Activated CD8-positive, alpha-beta T cell treated with anti-CD3 and anti-CD28 coated beads, Interleukin-2, amount 10 ng/mL, durations not matched to agents 7 days and 5 days (primary cell): ENCODE measurements around the gene TMEM14C. TPM values are rescaled to one million over a fixed set of nuclear protein-coding genes. Genes with fewer than 3 reads are reported as not detected.
"Not testable (repeated sequence)": the region's sequence is repeated elsewhere in the genome, so short reads cannot be mapped to it uniquely, and the experiment has no call there.

ENCODE experiments used
- ATAC-seq: fragments of 150-1000 bp; cut with Tn5 transposase; one replicate; pipeline ENCODE4 v1.10.0; 2021; ENCODE audit warnings: moderate library complexity
- CTCF ChIA-PET: fragments of 350-600 bp; sonication (Branson Sonifier 250); formaldehyde crosslinking; loops from one replicate; lab custom pipeline; 2021; ENCODE audit warnings: antibody characterized with exemption; lab: Charles Lee
- POLR2A ChIA-PET: fragments of 350-600 bp; sonication (Branson Sonifier 250); formaldehyde crosslinking; loops from one replicate; lab custom pipeline; 2021; ENCODE audit warnings: antibody characterized with exemption; lab: Charles Lee
- DNase-seq: peaks from one replicate; pipeline ENCODE4 v3.0.0-alpha.2; 2020
- H3K27ac Mint-ChIP-seq: one replicate; pipeline ENCODE4 v1.8.0; 2021; ENCODE audit warnings: mild to moderate bottlenecking, mixed read lengths
- H3K27me3 Mint-ChIP-seq: one replicate; pipeline ENCODE4 v1.8.0; 2021; ENCODE audit warnings: low read depth, mixed read lengths
- H3K36me3 Mint-ChIP-seq: one replicate; pipeline ENCODE4 v1.8.0; 2021; ENCODE audit warnings: low read depth, mixed read lengths
- H3K4me1 Mint-ChIP-seq: one replicate; pipeline ENCODE4 v1.8.0; 2021; ENCODE audit warnings: low read depth, mixed read lengths
- H3K4me3 Mint-ChIP-seq: one replicate; pipeline ENCODE4 v1.8.0; 2021; ENCODE audit warnings: mild to moderate bottlenecking, mixed read lengths
- H3K9me3 Mint-ChIP-seq: one replicate; pipeline ENCODE4 v1.8.0; 2022; ENCODE audit warnings: mixed read lengths; ENCODE audit not compliant: insufficient read depth
- total RNA-seq, 2 experiments: library from RNA; stranded (reverse); gene quantifications; one replicate each; pipeline ENCODE4 v1.2.3, GENCODE V29; 2021

Gene TMEM14C
- total RNA-seq, 2 experiments from 2014 or later: 35.9 to 39.2 TPM

DNA sequence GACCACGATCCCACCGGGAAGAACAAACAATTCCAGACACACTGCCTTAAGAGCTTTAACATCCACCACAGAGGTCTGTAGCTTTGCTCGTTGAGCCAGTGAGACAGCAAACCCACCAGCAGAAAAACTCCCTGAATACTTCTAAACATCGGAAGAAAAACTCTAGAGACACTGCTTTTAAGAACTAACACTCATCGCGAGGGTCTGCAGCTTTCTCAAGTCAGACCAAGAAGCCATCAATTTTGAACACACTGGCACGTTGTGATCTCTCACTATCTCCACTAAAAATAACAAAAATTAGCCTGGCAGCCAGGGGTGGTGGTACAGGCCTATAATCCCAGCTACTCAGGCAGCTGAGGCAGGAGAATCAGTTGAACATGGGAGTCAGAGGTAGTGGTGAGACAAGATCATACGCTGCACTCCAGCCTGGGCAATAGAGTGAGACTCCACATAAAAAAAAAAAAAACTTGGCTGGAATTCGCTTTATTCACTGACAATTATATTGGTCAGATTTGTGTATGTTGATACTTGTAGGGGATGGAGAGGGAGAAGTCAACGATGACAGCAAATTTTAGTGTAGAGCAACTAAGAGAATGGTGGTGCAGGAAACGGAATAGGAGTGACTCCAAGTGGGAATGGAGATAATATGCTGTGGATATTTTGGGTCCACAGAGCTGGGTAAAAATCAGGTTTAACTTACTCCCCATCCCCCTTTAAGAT is 860 bp upstream of the TMEM14C start:
- H3K27ac Mint-ChIP-seq: peak overlapping the region; percentile 90
- H3K4me3 Mint-ChIP-seq: peak overlapping the region; percentile 91
- CTCF ChIA-PET: interaction anchor here (0.7 to 3.5 kb wide), 8 partner anchors 16 to 243 kb away, joined by 3 to 23 read pairs (median 4); partner anchors contain the start of genes C6orf52 and PAK1IP1
- H3K9me3 Mint-ChIP-seq: no peaks in the 10 kb centered on the region
- peaks cover 57% of the 10 kb centered on the region for H3K4me1 Mint-ChIP-seq
- no peak for ATAC-seq
- no peak for DNase-seq
- H3K36me3 Mint-ChIP-seq: peaks cover 36% of the 10 kb centered on the region
- POLR2A ChIA-PET: interaction anchor here (1.2 to 4.6 kb wide), 4 partner anchors 11 to 27 kb away, joined by 6 to 43 read pairs (median 23); partner anchors contain the start of genes C6orf52, PAK1IP1 and TMEM14B
- H3K27me3 Mint-ChIP-seq: no peaks in the 10 kb centered on the region

GRCh38 chr6:10722570-10722819 is 375 bp upstream of the TMEM14C start:
- Mint-ChIP-seq H3K27ac (peak overlapping the region; percentile 90), H3K36me3 (peaks cover 39% of the 10 kb centered on the region), H3K4me1 (peaks cover 57% of the 10 kb centered on the region), H3K27me3 (no peaks in the 10 kb centered on the region), H3K9me3 (no peaks in the 10 kb centered on the region), H3K4me3 (peak overlapping the region; percentile 91)
- ChIA-PET POLR2A (interaction anchor here (2.0 to 4.6 kb wide), 2 partner anchors 25 to 28 kb away, joined by 6 to 39 read pairs; partner anchors contain the start of genes C6orf52, PAK1IP1 and TMEM14B), CTCF (interaction anchor here (1.8 to 3.5 kb wide), 2 partner anchors 24 to 27 kb away, joined by 6 to 23 read pairs; partner anchors contain the start of genes C6orf52 and PAK1IP1)
- no peak for DNase-seq
- no peak for ATAC-seq

- peaks cover 57% of the 10 kb centered on the region for H3K4me1 Mint-ChIP-seq
- peaks cover 35% of the 10 kb centered on the region for H3K36me3 Mint-ChIP-seq
- ATAC-seq (no peak), DNase-seq (no peak)
- POLR2A ChIA-PET: interaction anchor here (1.1 to 2.0 kb wide), 2 partner anchors 13 to 29 kb away, joined by 3 to 6 read pairs; partner anchors contain the start of genes C6orf52 and PAK1IP1
- CTCF ChIA-PET: interaction anchor here (1.2 to 1.8 kb wide), 2 partner anchors 10 to 23 kb away, joined by 6 read pairs; no protein-coding TSS in a partner anchor
- no peaks in the 10 kb centered on the region for H3K27me3 Mint-ChIP-seq
- H3K27ac Mint-ChIP-seq: peak overlapping the region; percentile 90
- H3K9me3 Mint-ChIP-seq: no peaks in the 10 kb centered on the region
- H3K4me3 Mint-ChIP-seq: peak overlapping the region; percentile 91
Measured at GRCh38 chr6:10723567-10723881, 654 bp downstream of the TMEM14C start.

DNA sequence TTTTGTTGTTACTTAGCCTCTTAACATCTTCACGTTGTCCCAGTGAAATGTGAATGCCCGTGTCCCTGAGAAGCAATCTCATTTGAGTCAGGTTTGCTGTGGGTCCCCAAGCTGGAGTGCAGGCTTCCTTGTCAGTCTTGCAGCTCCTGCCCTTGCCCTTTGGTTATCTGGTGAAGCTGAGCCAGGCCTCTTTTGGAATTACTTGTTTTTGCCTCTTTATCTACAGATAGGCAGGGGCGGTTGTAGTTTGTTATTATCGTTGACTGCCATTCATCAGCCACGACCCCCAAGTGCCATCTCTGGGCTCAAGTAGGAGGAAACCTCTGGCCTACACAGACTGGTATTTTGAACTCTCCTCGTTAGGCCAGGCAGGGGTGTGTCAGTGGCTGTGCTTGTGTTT is 2.2 kb downstream of the TMEM14C start:
- Mint-ChIP-seq H3K9me3 (no peaks in the 10 kb centered on the region), H3K4me1 (peaks cover 45% of the 10 kb centered on the region), H3K4me3 (no peak overlapping the region), H3K36me3 (peaks cover 27% of the 10 kb centered on the region), H3K27me3 (no peaks in the 10 kb centered on the region), H3K27ac (no peak overlapping the region)
- POLR2A ChIA-PET: no interaction called here
- CTCF ChIA-PET: interaction anchor here (1.6 kb wide), 1 partner anchor 34 kb away, joined by 4 read pairs; no protein-coding TSS in a partner anchor
- DNase-seq: no peak
- ATAC-seq: no peak

DNA sequence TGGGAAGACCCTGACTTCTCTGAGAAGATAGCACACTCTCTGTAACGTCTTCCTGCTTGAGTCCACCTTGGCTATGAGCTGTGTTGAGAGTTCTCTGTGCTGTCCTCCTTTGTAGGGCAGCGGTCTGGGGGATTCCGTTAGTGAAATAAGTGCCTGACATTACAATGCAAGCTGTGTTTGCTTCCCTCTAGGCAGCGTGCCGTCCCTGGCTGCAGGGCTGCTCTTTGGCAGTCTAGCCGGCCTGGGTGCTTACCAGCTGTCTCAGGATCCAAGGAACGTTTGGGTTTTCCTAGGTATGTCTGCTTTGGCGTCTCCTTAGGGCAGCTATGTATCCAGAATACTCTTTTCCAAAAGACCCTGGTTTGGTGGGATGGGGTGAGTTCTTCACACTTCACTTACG is 2.8 kb downstream of the TMEM14C start:
- H3K27ac Mint-ChIP-seq: peak overlapping the region; percentile 39
- H3K27me3 Mint-ChIP-seq: no peaks in the 10 kb centered on the region
- peaks cover 44% of the 10 kb centered on the region for H3K4me1 Mint-ChIP-seq
- ATAC-seq (no peak), DNase-seq (no peak)
- no peak overlapping the region for H3K4me3 Mint-ChIP-seq
- ChIA-PET CTCF (interaction anchor here (0.9 to 1.6 kb wide), 2 partner anchors 31 to 33 kb away, joined by 3 to 4 read pairs; partner anchors contain the start of gene PAK1IP1), POLR2A (no interaction called here)
- H3K9me3 Mint-ChIP-seq: no peaks in the 10 kb centered on the region
- H3K36me3 Mint-ChIP-seq: peaks cover 34% of the 10 kb centered on the region

GRCh38 chr6:10730254-10730653 is 7.4 kb downstream of the TMEM14C start:
- Mint-ChIP-seq H3K27me3 (no peaks in the 10 kb centered on the region), H3K9me3 (no peaks in the 10 kb centered on the region), H3K36me3 (peaks cover 40% of the 10 kb centered on the region), H3K4me3 (no peak overlapping the region), H3K4me1 (peaks cover 3% of the 10 kb centered on the region), H3K27ac (no peak overlapping the region)
- no peak for ATAC-seq
- ChIA-PET POLR2A (no interaction called here), CTCF (interaction anchor here (1.1 kb wide), 1 partner anchor 23 kb away, joined by 3 read pairs; no protein-coding TSS in a partner anchor)
- DNase-seq: no peak

- POLR2A ChIA-PET: interaction anchor here (1.1 to 2.0 kb wide), 3 partner anchors 12 to 14 kb away, joined by 3 to 7 read pairs (median 5); no protein-coding TSS in a partner anchor
- no peak overlapping the region for H3K27ac Mint-ChIP-seq
- ATAC-seq: peak; percentile 30
Measured at GRCh38 chr6:10733151-10733715, 10.4 kb downstream of the TMEM14C start.

GRCh38 chr6:10733863-10734262 is 11.0 kb downstream of the TMEM14C start:
- ATAC-seq (no peak), DNase-seq (no peak)
- Mint-ChIP-seq H3K27me3 (no peaks in the 10 kb centered on the region), H3K4me1 (no peaks in the 10 kb centered on the region), H3K9me3 (no peaks in the 10 kb centered on the region), H3K27ac (no peak overlapping the region), H3K36me3 (peaks cover 22% of the 10 kb centered on the region), H3K4me3 (no peak overlapping the region)
- CTCF ChIA-PET: interaction anchor here (1.2 to 1.5 kb wide), 2 partner anchors 10 to 256 kb away, joined by 3 to 6 read pairs; no protein-coding TSS in a partner anchor
- POLR2A ChIA-PET: interaction anchor here (2.0 kb wide), 1 partner anchor 13 kb away, joined by 7 read pairs; no protein-coding TSS in a partner anchor

More at GRCh38 chr6:10733151-10733715, 10.4 kb downstream of the TMEM14C start:
- Mint-ChIP-seq H3K36me3 (peaks cover 24% of the 10 kb centered on the region), H3K9me3 (no peaks in the 10 kb centered on the region), H3K27me3 (no peaks in the 10 kb centered on the region), H3K4me3 (no peak overlapping the region), H3K4me1 (no peaks in the 10 kb centered on the region)
- no peak for DNase-seq
- CTCF ChIA-PET: interaction anchor here (1.5 kb wide), 1 partner anchor 9 kb away, joined by 6 read pairs; no protein-coding TSS in a partner anchor

GRCh38 chr6:10736731-10737130 is 13.9 kb downstream of the TMEM14C start:
- H3K4me1 Mint-ChIP-seq: no peaks in the 10 kb centered on the region

GRCh38 chr6:10740061-10740460 is 17.2 kb downstream of the TMEM14C start:
- H3K36me3 Mint-ChIP-seq: peaks cover 5% of the 10 kb centered on the region
- ChIA-PET POLR2A (no interaction called here), CTCF (no interaction called here)

More at GRCh38 chr6:10736731-10737130, 13.9 kb downstream of the TMEM14C start:
- Mint-ChIP-seq H3K9me3 (no peaks in the 10 kb centered on the region), H3K27me3 (no peaks in the 10 kb centered on the region), H3K4me3 (no peak overlapping the region), H3K27ac (no peak overlapping the region), H3K36me3 (peaks cover 14% of the 10 kb centered on the region)
- ChIA-PET POLR2A (no interaction called here), CTCF (no interaction called here)
- DNase-seq (no peak), ATAC-seq (no peak)

DNA sequence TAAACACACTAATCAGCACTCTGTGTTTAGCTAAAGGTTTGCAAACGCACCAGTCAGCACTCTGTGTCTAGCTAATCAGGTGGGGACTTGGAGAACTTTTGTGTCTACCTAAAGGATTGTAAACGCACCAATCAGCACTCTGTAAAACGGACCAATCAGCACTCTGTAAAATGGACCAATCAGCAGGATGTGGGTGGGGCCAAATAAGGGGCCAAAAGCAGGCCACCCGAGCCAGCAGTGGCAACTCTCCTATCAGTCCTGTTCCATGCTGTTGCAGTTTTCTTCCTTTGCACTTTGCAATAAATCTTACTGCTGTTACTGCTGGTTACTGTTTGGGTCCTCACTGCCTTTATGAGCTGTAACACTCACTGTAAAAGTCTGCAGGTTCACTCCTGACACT is 18.8 kb downstream of the TMEM14C start:
- H3K9me3 Mint-ChIP-seq, H3K4me3 Mint-ChIP-seq, ATAC-seq, H3K27me3 Mint-ChIP-seq, H3K27ac Mint-ChIP-seq, DNase-seq, H3K36me3 Mint-ChIP-seq: not testable (repeated sequence)
- peaks cover 13% of the 10 kb centered on the region for H3K4me1 Mint-ChIP-seq
- CTCF ChIA-PET: interaction anchor here (1.4 kb wide), 1 partner anchor 18 kb away, joined by 5 read pairs; no protein-coding TSS in a partner anchor
- POLR2A ChIA-PET: interaction anchor here (1.1 to 2.0 kb wide), 2 partner anchors 21 to 22 kb away, joined by 3 to 7 read pairs; no protein-coding TSS in a partner anchor

More at GRCh38 chr6:10740061-10740460, 17.2 kb downstream of the TMEM14C start:
- H3K9me3 Mint-ChIP-seq: no peaks in the 10 kb centered on the region
- ATAC-seq (no peak), DNase-seq (no peak)
- H3K4me3 Mint-ChIP-seq: no peak overlapping the region
- H3K27ac Mint-ChIP-seq: no peak overlapping the region
- no peaks in the 10 kb centered on the region for H3K27me3 Mint-ChIP-seq
- H3K4me1 Mint-ChIP-seq: peaks cover 2% of the 10 kb centered on the region
